Measurements from ENCODE around the gene KCNIP1. TPM values are rescaled to one million over a fixed set of nuclear protein-coding genes. Genes with fewer than 3 reads are reported as not detected.

KCNIP1 gene
- total and polyA plus RNA-seq, 9 of the 15 experiments (the other 6 are each of a cell fraction or from before 2014, with no cell fraction given): not detected

- Histone ChIP-seq H3K27me3 (ENCODE audit: control insufficient read depth in 2 of 2, insufficient read depth in 2 of 2, low read length in 2 of 2) (peaks cover 0 to 8% of the 10 kb centered on the region in 2 experiments; a peak in 1 of 5 replicates), H3K79me2 (ENCODE audit: control insufficient read depth, insufficient read depth, low read length) (no peaks in the 10 kb centered on the region), H3K9ac (ENCODE audit: insufficient read depth in 1 of 2, low read depth in 2 of 2, low read length in 2 of 2) (no peak overlapping the region), H3K4me1 (replicated peaks in 1 of 2; ENCODE audit: control insufficient read depth in 2 of 2, insufficient read depth in 2 of 2, low read length in 2 of 2) (no peaks in the 10 kb centered on the region), H2AFZ (ENCODE audit: low read depth, low read length) (no peak overlapping the region), H4K20me1 (replicated peaks; ENCODE audit: control insufficient read depth, insufficient read depth, low read length) (no peaks in the 10 kb centered on the region), H3K9me1 (ENCODE audit: control insufficient read depth, insufficient read depth, low read length) (no peaks in the 10 kb centered on the region), H3K27ac (ENCODE audit: extremely low read depth, low read depth, low read length) (no peak overlapping the region), H3K4me2 (ENCODE audit: insufficient read depth, low read length) (no peak overlapping the region), H3K9me3 (replicated peaks; ENCODE audit: control insufficient read depth, insufficient read depth, low read depth, low read length) (no peaks in the 10 kb centered on the region), H3K4me3 (no peak overlapping the region), H3K36me3 (ENCODE audit: control insufficient read depth, insufficient read depth, low read length) (no peaks in the 10 kb centered on the region)
- in situ Hi-C loops (cut with MboI) (no loop called here), intact Hi-C loops (cut with micrococcal nuclease) (no loop called here)
- DNase-seq (ENCODE audit: extremely low read depth in 1 of 4, low spot score in 3 of 4): no peak
- ChIA-PET POLR2A (no interaction called here), CTCF (ENCODE audit: low intra/inter-chr PET ratio) (no interaction called here)
- FAIRE-seq: no peak
- BruUV-seq (replicated peaks): no TSS peak
- no peak for ATAC-seq
- TF ChIP-seq PRPF4 (IDR thresholded peaks at IDR 0.05; ENCODE audit: insufficient read depth, low read depth, low read length, poor library complexity, severe bottlenecking) (no peak), IRF2 (CRISPR knock-in tag; IDR thresholded peaks at IDR 0.05) (no peak), ZNF197 (CRISPR knock-in tag; IDR thresholded peaks at IDR 0.05; ENCODE audit: low read depth) (no peak), ZNF12 (CRISPR knock-in tag; IDR thresholded peaks at IDR 0.05) (no peak), TEAD1 (CRISPR knock-in tag; IDR thresholded peaks at IDR 0.05) (no peak), ZBTB17 (CRISPR knock-in tag; IDR thresholded peaks at IDR 0.05) (no peak), ELF4 (CRISPR knock-in tag; IDR thresholded peaks at IDR 0.05) (no peak), TEAD4 (IDR thresholded peaks at IDR 0.05; ENCODE audit: low read length) (no peak), TEAD4 (CRISPR knock-in tag; IDR thresholded peaks at IDR 0.05; ENCODE audit: borderline replicate concordance) (no peak), CBFA2T3 (IDR thresholded peaks at IDR 0.05) (no peak), CREB3L1 (IDR thresholded peaks at IDR 0.05; ENCODE audit: borderline replicate concordance, low read depth) (no peak), CREB1 (IDR thresholded peaks at IDR 0.05) (no peak), CREB1 (CRISPR knock-in tag; IDR thresholded peaks at IDR 0.05) (no peak), CXXC5 (CRISPR knock-in tag; IDR thresholded peaks at IDR 0.05) (no peak), HLTF (IDR thresholded peaks at IDR 0.05) (no peak), PCBP2 (IDR thresholded peaks at IDR 0.05; ENCODE audit: low read depth, low read length, poor library complexity, severe bottlenecking) (no peak), PHF20 (IDR thresholded peaks at IDR 0.05; ENCODE audit: partially characterized antibody) (no peak)
- WGBS (ENCODE audit: insufficient coverage, low coverage, missing lambda C conversion rate): 0% methylated on average over 3 of the region's 3 CpGs
Observed at GRCh38 chr5:170722316-170722715, 218.5 kb downstream of the KCNIP1 start.
